ENCODE results near the gene TDRD10.
A peak's percentile ranks its signal among the peaks of the same experiment; 100 is the strongest.

The TDRD10 gene, protein sequence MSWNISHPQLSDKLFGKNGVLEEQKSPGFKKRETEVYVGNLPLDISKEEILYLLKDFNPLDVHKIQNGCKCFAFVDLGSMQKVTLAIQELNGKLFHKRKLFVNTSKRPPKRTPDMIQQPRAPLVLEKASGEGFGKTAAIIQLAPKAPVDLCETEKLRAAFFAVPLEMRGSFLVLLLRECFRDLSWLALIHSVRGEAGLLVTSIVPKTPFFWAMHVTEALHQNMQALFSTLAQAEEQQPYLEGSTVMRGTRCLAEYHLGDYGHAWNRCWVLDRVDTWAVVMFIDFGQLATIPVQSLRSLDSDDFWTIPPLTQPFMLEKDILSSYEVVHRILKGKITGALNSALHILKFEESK

DNA sequence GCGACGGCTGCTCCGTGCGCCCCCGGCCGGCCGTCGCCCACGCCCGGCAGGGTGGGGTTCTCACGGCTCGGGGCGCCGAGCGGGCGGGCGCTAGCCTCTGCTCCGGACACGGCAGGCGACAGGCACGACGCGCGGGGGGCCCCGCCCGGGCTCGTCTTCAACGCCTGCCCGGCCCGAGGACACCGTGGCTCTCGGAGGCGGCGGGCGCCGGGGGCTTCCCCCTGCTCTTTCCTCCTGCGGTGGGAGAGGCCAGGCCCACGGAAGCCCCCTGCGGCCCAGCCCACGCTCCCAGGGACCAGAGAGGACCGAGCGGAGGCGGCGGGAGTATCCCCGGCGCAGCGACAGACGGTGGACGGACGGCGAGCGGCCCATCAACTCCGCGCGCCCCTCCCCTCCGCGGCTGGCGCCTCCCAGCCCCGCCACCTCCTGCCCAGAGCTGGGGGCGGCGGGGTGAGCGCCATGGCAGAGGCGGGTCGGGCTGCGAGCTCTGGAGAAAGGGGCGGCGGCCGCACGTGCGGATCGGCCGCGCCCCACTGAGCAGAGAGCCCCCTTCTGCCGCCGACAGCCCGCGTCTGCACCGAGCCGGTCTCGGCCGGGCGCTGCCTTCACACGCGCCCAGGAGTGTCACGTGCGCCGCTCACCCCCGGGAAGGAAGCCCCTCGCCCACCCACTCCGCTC lies at the start of gene TDRD10, which contains the start of gene SHE:
Gene TDRD10 (plus strand): TSS at position 154 of the 678 bp plus-strand sequence. CDS start 4,685 bp downstream, outside the sequence.
Gene SHE (minus strand): TSS at position 347 of the 678 bp plus-strand sequence. CDS start 386 bp downstream, outside the sequence.
- DNase-seq (ENCODE audit: low read depth in 2 of 3, low spot score in 1 of 3), result no peak

DNA sequence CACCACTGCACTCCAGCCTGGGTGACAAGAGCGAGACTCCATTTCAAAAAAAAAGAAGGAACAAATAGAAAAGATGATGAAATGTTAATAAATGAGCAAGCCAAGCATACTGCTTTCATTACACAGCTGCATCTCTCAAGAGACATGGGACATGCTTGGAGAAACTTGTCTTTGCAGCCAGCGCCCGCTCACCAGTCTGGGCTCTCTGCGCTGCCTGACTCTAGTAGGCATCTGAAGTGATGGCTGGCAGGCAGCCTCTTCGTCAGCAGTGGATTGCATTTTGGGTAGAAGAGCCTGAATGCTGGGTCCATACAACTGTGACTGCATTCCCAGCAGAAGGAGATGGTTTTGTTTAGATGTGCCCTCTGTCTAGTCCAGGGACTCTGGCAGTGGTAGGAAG lies 48.9 kb upstream of the TDRD10 start:
- DNase-seq (ENCODE audit: low read depth in 2 of 3, low spot score in 1 of 3), result no peak

DNA sequence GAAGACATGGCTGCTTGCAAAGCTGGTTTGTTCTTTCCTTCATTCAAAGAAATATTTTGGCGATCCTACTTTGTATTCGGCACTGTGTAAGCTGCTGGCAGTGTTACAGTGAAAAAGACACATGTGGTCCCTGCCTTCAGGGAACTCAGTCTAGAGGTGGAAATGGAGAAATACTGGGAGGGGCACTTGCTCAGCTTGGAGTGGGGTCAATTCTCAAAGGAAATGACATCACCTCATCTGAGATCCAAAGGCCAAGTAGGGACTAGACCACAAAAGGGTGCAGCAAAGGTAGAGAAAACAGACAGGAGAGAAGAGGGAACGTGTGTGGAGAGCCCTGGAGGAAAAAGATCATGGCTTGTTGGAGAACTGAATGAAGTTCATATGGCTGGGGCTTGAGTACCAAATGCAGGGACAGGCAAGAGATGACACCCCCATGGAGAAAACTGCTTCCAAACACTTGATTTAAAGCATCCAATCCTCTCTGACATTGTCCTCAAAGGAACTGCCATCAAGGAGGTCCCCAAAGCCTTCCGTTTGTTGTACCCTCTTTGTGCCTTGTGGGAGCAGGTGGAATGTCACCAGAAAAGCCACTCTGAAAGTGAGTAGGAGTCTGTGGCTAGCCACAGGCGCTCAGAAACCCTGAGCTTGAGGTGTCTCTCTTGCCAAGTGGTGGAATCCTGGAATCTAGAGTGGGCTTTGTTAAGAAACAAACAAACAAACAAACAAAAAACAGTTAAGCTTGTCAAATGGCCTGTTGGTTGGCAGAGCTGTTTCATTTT lies 48.3 kb upstream of the TDRD10 start:
- no peak for DNase-seq (ENCODE audit: low read depth in 2 of 3, low spot score in 1 of 3)

DNA sequence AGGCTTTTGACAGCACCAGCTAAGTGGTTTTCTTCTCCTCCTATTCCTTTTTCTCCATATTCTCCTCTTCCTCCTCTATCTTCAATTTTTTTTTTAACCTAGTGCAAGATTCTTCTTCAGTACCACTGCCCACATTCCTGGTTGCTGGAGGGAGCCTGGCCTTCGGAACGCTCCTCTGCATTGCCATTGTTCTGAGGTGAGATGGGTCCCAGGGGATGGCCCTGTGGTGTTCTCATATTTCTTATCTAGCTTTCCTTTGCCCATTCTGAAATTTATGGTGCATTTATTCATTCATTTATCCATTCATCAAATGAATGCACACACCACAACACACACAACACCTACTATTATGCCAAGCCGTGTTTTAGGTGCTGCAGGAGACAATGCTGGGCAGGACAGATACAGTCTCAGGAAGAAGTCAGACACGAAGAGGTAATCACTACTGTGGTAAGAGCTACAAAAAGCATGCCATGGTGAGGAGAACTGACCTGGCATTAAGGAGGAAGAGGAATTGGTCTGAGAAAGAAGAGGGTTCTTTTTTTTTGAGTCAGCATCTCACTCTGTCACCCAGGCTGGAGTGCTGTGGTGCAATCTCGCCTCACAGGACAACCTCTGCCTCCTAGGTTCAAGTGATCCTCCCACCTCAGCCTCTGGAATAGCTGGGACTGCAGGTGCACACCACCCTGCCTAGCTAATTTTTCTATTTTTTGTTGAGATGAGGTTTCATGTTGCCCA lies 47.5 kb upstream of the TDRD10 start:
- no peak for DNase-seq (ENCODE audit: low read depth in 2 of 3, low spot score in 1 of 3)

DNA sequence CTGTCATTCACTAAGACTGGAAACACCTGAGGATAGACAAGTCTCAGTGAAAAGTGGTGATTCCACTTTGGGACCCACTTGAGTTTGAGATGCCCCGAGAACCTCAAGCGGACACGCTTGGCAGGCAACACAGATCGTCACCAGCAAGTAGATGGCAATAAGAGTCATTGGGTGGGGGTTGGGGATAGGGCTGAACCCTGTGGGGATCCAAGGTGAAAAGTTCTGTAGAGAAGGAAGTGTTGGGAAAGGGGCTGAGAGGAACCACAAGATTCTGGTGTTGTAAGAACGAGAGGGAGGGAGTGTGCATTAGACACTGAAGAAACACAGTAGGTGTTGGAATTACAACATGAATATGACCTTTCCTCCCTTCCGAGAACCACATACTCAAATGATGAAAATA lies 45.4 kb upstream of the TDRD10 start:
- no peak for DNase-seq (ENCODE audit: low read depth in 2 of 3, low spot score in 1 of 3)

DNA sequence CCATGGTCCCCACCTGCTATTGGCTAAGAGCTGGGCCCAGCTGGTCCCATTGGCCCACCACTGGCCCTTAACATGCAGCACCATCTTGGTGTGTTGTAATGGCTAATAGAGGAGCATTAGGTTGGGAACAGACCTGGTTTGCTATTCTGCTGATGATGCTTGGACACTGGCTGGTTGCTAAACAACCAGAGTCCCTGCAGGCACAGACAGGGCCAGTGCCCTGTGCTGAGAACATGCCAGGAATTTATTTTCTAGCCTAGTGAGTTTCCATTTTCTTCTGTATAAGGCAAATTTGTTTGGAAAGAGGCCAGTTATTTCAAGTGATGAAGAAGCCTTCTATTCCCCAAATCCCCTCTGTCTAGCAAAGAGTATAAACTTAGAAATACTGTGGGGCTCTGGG lies 42.9 kb upstream of the TDRD10 start:
- DNase-seq (ENCODE audit: low read depth in 2 of 3, low spot score in 1 of 3), result no peak

DNA sequence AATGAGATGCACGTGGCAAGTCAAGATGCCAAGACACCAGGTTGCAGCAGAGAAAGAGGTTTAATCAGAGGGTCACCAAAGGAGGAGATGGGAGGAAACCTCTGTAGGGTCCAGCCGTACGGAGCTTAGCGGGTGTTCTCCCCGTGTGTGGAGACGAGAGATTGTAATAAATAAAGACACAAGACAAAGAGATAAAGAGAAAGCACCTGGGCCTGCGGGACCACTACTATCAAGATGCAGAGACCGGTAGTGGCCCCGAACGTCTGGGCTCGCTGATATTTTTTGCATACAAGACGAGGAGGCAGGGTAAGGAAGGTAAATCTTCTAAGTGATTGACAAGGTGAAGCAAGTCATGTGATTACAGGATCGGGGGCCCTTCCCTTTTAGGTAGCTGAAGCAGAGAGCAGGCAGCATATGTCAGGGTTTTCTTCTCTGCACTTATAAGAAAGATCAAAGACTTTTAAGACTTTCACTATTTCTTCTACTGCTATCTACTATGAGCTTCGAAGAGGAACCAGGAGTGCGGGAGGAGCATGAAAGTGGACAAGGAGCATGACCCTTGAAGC lies 41.2 kb upstream of the TDRD10 start:
- DNase-seq (ENCODE audit: low read depth in 2 of 3, low spot score in 1 of 3), result no peak

DNA sequence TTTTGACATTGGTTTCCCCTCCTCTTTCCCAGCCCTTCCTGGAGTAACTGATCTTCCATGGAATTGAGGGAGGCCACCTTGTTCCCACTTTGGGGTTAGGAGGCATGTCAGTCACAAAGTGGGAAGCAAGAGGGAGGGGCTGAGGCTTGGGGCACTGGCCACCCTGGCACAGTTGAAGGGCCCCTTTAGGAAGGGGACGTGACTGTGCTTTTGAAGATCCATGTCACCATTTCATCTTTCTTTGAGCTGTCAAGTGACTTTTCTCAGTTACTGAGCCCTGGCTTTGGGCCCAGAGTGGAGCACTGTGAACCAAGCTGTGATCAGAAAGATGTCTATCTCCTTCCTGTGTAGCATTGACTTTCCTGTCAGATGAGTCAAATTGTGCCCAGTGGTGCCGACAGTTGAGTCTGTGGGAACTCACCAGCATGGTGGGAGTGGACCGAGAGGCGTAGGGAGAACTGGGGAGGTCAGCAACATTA lies 38.5 kb upstream of the TDRD10 start:
- peak; percentile 53 to 72 (median 59) for DNase-seq (ENCODE audit: low read depth in 2 of 3, low spot score in 1 of 3)

DNA sequence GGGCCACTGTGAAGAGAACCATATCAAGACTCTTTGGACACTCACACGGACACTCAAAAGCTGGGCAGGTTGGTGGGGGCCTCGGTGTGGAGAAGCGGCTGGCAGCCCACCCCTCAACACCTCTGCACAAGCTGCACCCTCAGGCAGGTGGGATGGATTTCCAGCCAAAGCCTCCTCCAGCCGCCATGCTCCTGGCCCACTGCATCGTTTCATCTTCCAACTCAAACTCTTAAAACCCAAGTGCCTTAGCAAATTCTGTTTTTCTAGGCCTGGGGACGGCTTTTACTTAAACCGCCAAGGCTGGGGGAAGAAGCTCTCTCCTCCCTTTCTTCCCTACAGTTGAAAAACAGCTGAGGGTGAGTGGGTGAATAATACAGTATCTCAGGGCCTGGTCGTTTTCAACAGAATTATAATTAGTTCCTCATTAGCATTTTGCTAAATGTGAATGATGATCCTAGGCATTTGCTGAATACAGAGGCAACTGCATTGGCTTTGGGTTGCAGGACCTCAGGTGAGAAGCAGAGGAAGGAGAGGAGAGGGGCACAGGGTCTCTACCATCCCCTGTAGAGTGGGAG lies 36.3 kb upstream of the TDRD10 start:
- no peak for DNase-seq (ENCODE audit: low read depth in 2 of 3, low spot score in 1 of 3)

DNA sequence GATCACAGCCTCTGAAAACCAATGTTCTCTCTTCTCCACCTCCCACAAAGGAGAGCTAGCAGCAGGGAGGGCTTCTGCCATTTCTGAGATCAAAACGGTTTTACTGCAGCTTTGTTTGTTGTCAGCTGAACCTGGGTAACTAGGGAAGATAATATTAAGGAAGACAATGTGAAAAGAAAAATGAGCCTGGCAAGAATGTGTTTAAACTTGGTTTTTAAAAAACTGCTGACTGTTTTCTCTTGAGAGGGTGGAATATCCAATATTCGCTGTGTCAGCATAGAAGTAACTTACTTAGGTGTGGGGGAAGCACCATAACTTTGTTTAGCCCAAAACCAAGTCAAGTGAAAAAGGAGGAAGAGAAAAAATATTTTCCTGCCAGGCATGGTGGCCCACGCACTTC lies 35.8 kb upstream of the TDRD10 start:
- no peak for DNase-seq (ENCODE audit: low read depth in 2 of 3, low spot score in 1 of 3)

DNA sequence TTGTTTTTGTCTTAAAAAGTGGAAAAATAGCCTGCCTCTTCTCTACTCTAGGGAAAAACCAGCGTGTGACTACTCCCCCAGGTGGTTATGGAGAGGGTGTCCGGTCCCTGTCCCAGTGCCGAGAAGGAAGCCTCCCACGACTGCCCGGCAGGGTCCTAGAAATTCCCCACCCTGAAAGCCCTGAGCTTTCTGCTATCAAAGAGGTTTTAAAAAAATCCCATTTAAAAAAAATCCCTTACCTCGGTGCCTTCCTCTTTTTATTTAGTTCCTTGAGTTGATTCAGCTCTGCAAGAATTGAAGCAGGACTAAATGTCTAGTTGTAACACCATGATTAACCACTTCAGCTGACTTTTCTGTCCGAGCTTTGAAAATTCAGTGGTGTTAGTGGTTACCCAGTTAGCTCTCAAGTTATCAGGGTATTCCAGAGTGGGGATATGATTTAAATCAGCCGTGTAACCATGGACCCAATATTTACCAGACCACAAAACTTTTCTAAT lies 35.0 kb upstream of the TDRD10 start:
- DNase-seq (ENCODE audit: low read depth in 2 of 3, low spot score in 1 of 3), result no peak

DNA sequence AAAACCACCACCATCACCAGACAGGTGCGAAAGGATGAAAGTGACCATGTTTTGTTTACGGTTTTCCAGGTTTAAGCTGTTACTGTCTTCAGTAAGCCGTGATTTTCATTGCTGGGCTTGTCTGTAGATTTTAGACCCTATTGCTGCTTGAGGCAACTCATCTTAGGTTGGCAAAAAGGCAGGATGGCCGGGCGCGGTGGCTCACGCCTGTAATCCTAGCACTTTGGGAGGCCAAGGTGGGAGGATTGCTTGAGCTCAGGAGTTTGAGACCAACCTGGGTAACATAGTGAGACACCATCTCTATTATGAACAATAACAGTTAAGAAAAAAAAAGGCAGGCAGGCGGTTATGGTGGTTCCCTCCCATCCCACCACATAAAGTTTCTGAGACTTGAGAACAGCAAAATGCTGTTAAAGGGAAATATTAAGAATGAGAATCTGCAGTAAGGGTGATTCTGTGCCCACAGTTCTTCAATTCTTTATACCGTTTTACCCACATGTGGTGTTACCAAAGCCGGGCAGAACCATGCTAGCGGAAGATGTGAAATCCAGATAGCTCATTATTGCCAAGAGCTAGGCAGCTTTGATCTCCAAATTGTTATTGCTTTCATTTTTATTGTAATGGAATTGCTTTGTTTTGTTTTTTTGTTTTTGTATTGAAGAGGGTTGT lies 34.5 kb upstream of the TDRD10 start:
- no peak for DNase-seq (ENCODE audit: low read depth in 2 of 3, low spot score in 1 of 3)

DNA sequence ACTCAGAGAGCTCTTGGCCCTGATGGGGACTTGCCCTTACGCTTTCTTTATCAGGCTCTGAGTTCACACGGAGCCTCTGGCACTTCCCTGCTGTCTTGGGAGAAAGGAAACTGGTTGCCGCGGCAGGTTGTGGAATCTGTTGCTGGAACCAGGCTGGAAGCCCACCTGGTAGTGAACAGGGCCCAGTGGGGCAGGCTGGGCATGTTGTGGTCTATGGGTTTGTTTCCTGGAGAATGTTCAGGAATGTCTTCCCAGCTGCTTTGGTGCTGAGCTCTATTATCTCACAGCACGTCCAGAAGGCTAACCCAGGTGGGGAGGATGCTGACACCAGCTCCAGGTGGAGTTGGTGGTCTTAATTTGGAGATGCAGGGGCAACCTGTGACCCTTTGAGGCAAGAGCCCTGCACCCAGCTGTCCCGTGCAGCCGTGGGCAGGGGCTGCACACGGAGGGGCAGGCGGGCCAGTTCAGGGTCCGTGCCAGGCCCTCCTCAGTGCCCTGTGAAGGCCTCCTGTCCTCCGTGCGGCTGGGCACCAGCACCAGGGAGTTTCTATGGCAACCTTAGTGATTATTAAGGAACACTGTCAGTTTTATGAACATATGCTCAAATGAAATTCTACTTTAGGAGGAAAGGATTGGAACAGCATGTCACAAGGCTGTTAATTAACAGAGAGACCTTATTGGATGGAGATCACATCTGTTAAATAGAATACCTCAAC lies 33.3 kb upstream of the TDRD10 start:
- no peak for DNase-seq (ENCODE audit: low read depth in 2 of 3, low spot score in 1 of 3)

DNA sequence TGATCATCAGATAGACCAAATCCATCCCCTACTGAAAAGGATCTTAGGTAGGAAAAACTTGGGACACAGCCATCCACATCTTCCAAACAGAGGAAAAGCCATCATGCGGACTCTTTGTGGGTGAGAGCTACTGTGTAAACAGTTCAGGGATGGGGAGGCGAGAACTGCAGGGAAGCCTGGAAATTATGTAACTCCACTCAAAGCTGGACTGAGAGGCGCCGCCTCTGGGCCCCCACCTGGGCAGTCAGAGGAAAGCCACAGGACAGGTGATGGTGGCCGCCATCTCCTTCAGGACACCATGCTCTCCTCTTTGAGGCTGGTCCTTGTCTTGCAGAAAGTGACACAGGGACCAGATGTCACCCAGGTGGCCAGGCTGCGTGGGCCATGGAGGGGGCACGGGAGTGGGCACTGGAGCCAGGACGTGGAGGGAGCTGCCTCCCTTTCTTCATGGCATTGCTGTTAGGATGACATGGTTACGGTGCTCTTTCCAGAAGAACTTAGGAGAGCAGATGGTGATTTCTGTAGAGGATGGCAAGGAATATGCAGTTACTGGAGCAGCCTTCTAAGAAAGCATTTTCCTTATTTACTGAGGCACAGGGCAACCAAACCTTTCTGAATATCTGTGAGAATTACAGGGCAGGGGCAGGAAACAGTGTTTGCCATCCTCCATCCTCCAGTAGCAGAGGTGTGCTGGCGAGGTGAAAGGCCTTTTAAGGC lies 32.0 kb upstream of the TDRD10 start:
- no peak for DNase-seq (ENCODE audit: low read depth in 2 of 3, low spot score in 1 of 3)

DNA sequence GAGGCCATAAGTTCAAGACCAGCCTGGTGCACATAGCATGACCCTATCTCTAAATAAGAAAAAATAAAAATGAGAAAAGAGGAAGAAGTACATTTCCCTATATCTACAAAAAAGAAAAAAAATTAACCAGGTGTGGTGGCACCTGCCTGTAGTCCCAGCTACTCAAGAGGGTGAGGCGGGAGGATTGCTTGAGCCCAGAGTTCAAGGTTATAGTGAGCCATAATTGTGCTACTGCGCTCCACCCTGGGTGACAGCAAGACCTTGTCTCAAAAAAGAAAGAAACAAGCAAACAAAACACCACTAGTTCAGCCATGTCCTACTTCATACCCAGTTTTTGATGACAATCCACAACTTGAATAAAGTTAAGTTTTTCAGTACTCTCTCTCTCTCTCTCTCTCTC lies 30.7 kb upstream of the TDRD10 start:
- no peak for DNase-seq (ENCODE audit: low read depth in 2 of 3, low spot score in 1 of 3)

DNA sequence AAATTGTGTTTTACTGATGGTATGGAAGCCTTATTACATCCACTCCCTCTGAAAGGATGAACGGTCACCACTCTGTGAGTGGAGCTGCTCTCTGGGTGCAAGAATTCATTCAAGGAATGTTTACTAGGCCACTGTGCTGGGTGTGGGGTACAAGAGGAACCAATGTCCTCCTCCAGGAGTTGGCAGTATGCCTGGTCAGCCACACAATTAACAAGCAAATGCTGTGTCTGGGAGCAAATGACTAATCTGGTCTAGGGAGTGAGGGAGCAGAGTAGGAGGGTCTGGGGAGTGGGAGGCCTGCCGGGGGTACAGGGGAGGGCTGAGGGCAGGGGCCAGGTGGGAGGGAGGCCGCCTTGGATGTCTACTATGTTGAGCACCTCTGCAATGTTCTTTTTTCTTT lies 27.2 kb upstream of the TDRD10 start:
- no peak for DNase-seq (ENCODE audit: low read depth in 2 of 3, low spot score in 1 of 3)

DNA sequence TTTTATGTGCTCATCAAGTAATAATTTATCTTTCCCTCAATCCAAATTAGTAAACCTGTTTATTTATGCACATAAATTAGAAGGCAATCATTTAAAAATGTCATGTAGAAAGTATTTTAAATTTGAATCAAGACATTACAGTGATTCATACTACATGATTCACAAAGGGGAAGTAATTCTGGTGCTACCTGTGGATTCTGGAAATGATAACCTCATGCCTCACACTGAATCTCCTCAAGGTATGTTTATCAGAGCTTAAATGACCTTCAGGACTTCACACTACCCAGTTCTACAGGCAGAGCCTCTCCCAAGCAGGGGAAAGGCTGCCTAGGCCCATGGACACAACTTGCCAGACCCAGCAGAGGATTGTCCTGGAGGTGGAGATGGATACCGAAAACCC lies 25.2 kb upstream of the TDRD10 start:
- DNase-seq (ENCODE audit: low read depth in 2 of 3, low spot score in 1 of 3), result no peak

DNA sequence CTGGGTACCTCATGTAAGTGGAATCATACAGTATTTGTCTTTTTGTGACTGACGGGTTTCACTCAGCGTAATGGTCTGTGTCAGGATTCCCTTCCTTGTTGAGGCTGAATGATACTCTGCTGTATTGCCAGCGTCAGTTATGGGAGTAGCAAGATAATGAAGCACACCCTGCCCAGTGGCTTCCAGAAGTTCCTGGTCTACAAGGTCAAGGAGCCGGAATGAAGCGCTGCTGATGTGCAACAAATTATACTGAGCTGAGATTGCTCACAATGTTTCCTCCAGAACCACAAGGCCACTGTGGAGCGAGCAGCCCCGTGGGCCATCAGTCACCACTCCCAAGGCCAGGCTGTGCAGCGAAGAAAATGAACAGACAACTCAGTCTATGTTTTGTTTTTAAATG lies 24.0 kb upstream of the TDRD10 start:
- no peak for DNase-seq (ENCODE audit: low read depth in 2 of 3, low spot score in 1 of 3)

All from stimulated activated CD4-positive, alpha-beta T cell treated with anti-CD3 and anti-CD28 coated beads, Interleukin-12 subunit alpha, Interleukin-12 subunit beta, amount 100 ng/mL, for 48 hours (primary cell).